HepG2 (cell line): ENCODE data around the gene ZKSCAN3. TPM values are rescaled to one million over a fixed set of nuclear protein-coding genes. Genes with fewer than 3 reads are reported as not detected.
A peak's percentile ranks its signal among the peaks of the same experiment; 100 is the strongest.

ENCODE experiments used
- DPF2 ChIP-seq: sonication (generic); formaldehyde crosslinking; IDR thresholded peaks from 2 replicates; pipeline ENCODE4 v1.4.0; 2020; ENCODE audit warnings: mild to moderate bottlenecking, low read depth, missing genetic modification reagents, borderline replicate concordance
- GLMP ChIP-seq: sonication (generic); formaldehyde crosslinking; IDR thresholded peaks from 2 replicates; pipeline ENCODE4 v1.9.0; 2021; ENCODE audit warnings: missing genetic modification reagents, mild to moderate bottlenecking, borderline replicate concordance
- PBX2 ChIP-seq: IDR thresholded peaks from 2 replicates; pipeline ENCODE4 v1.6.1; 2016; ENCODE audit warnings: control low read depth
- PREB ChIP-seq: sonication (generic); formaldehyde crosslinking; IDR thresholded peaks from 2 replicates; pipeline ENCODE4 v1.4.0; 2020; ENCODE audit warnings: missing genetic modification reagents
- RARG ChIP-seq: sonication (generic); formaldehyde crosslinking; IDR thresholded peaks from 2 replicates; pipeline ENCODE4 v1.4.0; 2020; ENCODE audit warnings: low read depth, mild to moderate bottlenecking, missing genetic modification reagents
- ZNF253 ChIP-seq: sonication (generic); formaldehyde crosslinking; IDR thresholded peaks from 2 replicates; pipeline ENCODE4 v1.8.0; 2022; ENCODE audit warnings: mild to moderate bottlenecking, missing genetic modification reagents, borderline replicate concordance
- ZNF33B ChIP-seq: sonication (generic); formaldehyde crosslinking; IDR thresholded peaks from 2 replicates; pipeline ENCODE4 v1.5.1; 2020; ENCODE audit warnings: mild to moderate bottlenecking, missing genetic modification reagents
- ZNF484 ChIP-seq: sonication (generic); formaldehyde crosslinking; IDR thresholded peaks from 2 replicates; pipeline ENCODE4 v1.5.1; 2020; ENCODE audit warnings: mild to moderate bottlenecking, low read depth, missing genetic modification reagents, borderline replicate concordance
- ZNF552 ChIP-seq: sonication (generic); formaldehyde crosslinking; IDR thresholded peaks from 2 replicates; pipeline ENCODE4 v1.9.0; 2022; ENCODE audit warnings: missing genetic modification reagents, mild to moderate bottlenecking, borderline replicate concordance
- ZNF572 ChIP-seq: sonication (generic); formaldehyde crosslinking; IDR thresholded peaks from 2 replicates; pipeline ENCODE4 v1.5.1; 2020; ENCODE audit warnings: mild to moderate bottlenecking, missing genetic modification reagents
- polyA plus RNA-seq, 8 experiments: library from polyadenylated mRNA; depleted of rRNA in 3 of 8; stranded (reverse) in 7 of 8; unstranded in 1 of 8; fragments of >200 nt; fragmentation: Illumina TruSeq in 4 of 8; extraction: Trizol in 4 of 8; gene quantifications; 2 replicates each; pipeline versions ENCODE4 v1.2.1 to v1.2.3, GENCODE V29; 2011 to 2016; ENCODE audit warnings: low read depth in 4 of 8, missing spikeins in 1 of 8, mixed read lengths in 1 of 8; ENCODE audit not compliant: insufficient read depth in 1 of 8
- total RNA-seq, 5 experiments: library from RNA; depleted of rRNA; stranded (reverse); fragments of >200 nt; fragmentation: Illumina TruSeq; extraction: Trizol; gene quantifications; 2 replicates each; pipeline ENCODE4 v1.2.3, GENCODE V29; 2016; ENCODE audit warnings: low read depth in 1 of 5
- TF ChIP-seq, protein P1 (sequence below): sonication (generic); formaldehyde crosslinking; IDR thresholded peaks from 2 replicates; pipeline ENCODE4 v1.5.1; 2020; ENCODE audit warnings: missing genetic modification reagents, mild to moderate bottlenecking, borderline replicate concordance

Gene ZKSCAN3
- total and polyA plus RNA-seq, 2 of the 13 experiments (the other 11 are each of a cell fraction or from before 2014, with no cell fraction given), result 3.3 to 7.4 TPM

GRCh38 chr6:28335564-28336283 lies 14.0 kb upstream of the ZKSCAN3 start, which contains the start of gene ZSCAN31 (continued):
- no peak for TF ChIP-seq GLMP (CRISPR knock-in tag)
- TF ChIP-seq RARG (CRISPR knock-in tag), result peak; percentile 75; the same call in 1 of the 2 replicates
- 0 out of 2 replicates have a peak, but pooled peaks have one; percentile 23 for TF ChIP-seq ZNF33B (CRISPR knock-in tag)
- no peak for TF ChIP-seq PBX2 (CRISPR knock-in tag)
- no peak for TF ChIP-seq ZNF572 (CRISPR knock-in tag)
- TF ChIP-seq ZNF253 (CRISPR knock-in tag), result no peak
- peak; percentile 39; the same call in 1 of the 2 replicates for TF ChIP-seq DPF2 (CRISPR knock-in tag)
- no peak for TF ChIP-seq ZNF484 (CRISPR knock-in tag)
- TF ChIP-seq PREB (CRISPR knock-in tag), result no peak; the same call in 1 of the 2 replicates
- TF ChIP-seq, protein P1, sequence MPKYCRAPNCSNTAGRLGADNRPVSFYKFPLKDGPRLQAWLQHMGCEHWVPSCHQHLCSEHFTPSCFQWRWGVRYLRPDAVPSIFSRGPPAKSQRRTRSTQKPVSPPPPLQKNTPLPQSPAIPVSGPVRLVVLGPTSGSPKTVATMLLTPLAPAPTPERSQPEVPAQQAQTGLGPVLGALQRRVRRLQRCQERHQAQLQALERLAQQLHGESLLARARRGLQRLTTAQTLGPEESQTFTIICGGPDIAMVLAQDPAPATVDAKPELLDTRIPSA, result no peak; the same call in 1 of the 2 replicates
- no peak; the same call in 1 of the 2 replicates for TF ChIP-seq ZNF552
